Mammary epithelial cell (primary cell): ENCODE measurements around the gene NME7.

Source experiments
- EZH2 ChIP-seq: IDR thresholded peaks from 2 replicates; pipeline ENCODE4 v1.6.1; 2012; ENCODE audit warnings: low read length, inconsistent platforms, borderline replicate concordance
- TF ChIP-seq, protein P1 (sequence below), 2 donors: IDR thresholded peaks in 1 of 2; conservative IDR thresholded peaks in 1 of 2; 2 replicates each; pipeline ENCODE4 v1.5.1; 2011 to 2012; ENCODE audit warnings: inconsistent platforms in 2 of 2, low read length in 2 of 2, mild to moderate bottlenecking in 2 of 2, control low read depth in 1 of 2, low read depth in 1 of 2; ENCODE audit not compliant: insufficient read depth in 1 of 2; ENCODE audit errors: extremely low read depth in 1 of 2

DNA sequence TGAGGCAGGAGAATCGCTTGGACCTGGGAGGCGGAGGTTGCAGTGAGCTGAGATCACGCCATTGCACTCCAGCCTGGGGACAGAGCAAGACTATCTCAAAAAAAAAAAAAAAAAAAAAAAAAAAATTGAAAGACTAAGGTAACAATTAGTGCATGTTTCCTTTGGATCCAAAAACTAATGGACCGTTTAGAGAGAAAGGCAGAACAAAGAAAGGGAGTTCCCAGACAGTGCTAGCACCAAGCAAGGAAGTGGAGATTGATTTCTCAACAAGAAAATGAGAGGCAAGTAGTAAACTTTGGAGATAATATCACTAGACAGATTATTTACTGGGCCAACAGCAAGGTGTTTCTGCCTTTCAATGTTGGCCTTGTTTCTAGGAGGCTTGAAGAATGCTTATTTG lies 236.9 kb downstream of the NME7 start:
- TF ChIP-seq, protein P1, sequence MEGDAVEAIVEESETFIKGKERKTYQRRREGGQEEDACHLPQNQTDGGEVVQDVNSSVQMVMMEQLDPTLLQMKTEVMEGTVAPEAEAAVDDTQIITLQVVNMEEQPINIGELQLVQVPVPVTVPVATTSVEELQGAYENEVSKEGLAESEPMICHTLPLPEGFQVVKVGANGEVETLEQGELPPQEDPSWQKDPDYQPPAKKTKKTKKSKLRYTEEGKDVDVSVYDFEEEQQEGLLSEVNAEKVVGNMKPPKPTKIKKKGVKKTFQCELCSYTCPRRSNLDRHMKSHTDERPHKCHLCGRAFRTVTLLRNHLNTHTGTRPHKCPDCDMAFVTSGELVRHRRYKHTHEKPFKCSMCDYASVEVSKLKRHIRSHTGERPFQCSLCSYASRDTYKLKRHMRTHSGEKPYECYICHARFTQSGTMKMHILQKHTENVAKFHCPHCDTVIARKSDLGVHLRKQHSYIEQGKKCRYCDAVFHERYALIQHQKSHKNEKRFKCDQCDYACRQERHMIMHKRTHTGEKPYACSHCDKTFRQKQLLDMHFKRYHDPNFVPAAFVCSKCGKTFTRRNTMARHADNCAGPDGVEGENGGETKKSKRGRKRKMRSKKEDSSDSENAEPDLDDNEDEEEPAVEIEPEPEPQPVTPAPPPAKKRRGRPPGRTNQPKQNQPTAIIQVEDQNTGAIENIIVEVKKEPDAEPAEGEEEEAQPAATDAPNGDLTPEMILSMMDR (conservative IDR thresholded peaks at IDR 0.05 in 1 of 2, IDR thresholded peaks at IDR 0.05 in 1 of 2; ENCODE audit: extremely low read depth in 1 of 2, insufficient read depth in 1 of 2, low read depth in 1 of 2, low read length in 2 of 2), result no peak
- TF ChIP-seq EZH2, result no peak
